Measurements from ENCODE around the gene DRICH1.
"Not testable (repeated sequence)": the region's sequence is repeated elsewhere in the genome, so short reads cannot be mapped to it uniquely, and the experiment has no call there.

DRICH1 gene

GRCh38 chr22:23632178-23632577, at the start of gene DRICH1:
TSS of gene DRICH1 (minus strand) at chr22:23632321. CDS start at chr22:23632023, 298 bp downstream.
- no peak for DNase-seq (ENCODE audit: low read depth, low spot score)

DNA sequence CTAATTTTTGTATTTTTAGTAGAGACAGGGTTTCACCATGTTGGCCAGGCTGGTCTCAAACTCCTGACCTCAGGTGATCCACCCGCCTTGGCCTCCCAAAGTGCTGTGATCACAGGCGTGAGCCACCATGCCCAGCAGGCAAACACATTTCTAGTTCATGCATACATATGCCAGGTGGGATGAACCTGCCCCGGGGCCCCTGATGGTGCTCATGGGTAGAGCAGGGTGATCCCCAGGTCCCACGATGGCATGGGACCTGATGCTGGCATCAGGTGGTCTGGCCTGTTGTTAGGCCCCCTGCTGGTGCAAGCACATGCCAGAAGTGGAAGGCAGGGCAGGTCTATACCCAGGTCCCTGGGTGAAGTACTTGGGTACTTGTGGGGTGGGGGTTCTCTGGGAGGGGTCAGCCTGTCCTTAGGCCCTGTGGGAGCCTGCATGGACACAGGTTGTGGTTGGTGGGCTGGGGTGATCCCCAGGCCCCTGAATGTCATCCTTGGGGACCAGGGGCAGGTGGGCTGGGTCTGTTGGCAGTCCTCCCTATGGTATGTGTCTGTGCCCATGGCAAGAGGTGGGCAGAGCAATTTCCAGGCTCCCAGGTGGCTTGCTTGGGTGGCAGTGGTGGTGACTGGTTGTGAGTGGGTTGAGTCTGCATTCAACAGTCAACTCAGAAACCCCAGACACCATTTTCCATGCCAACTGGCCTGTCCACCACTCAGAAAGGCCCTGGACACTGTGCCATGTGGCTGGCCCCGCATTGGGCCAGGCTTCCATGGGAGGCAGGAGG, 49.1 kb upstream of the DRICH1 start:
- DNase-seq (ENCODE audit: low read depth, low spot score) = no peak

DNA sequence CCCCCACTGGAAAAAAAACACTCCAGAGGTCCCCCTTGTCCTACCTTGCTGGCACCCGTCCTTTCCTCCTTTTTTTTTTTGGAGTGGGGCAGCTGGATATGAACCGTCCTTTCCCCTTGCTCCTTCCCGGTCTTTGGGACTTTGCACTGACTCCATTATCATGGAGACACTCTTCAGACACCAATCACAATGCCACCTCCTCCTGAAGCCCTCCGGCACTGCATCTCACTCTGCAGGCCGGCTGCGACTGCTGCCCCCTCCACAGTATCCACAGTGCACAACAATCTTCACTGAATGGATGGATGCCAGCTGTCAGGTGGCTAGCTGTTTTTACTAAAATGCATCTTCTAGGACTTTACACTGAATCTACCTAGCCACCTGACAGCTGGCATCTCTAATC, 46.0 kb upstream of the DRICH1 start:
- DNase-seq (ENCODE audit: low read depth, low spot score) = no peak

DNA sequence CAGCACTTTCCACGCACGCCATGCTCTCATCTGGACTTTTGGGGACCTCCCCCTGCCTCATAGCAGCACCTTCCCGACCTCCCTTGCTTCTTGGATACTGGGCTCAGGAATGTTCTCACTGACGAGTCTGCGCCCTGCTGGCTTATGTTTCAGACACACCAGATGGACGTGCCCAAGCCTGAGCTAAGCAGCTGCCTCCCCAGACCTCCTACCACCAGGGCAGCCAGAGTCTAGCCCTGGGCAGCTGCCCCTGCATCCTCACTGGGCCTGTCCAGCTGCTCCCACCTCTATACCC, 45.5 kb upstream of the DRICH1 start:
- DNase-seq (ENCODE audit: low read depth, low spot score) = no peak

GRCh38 chr22:23676841-23677700, 45.0 kb upstream of the DRICH1 start:
- not testable (repeated sequence) for DNase-seq (ENCODE audit: low read depth, low spot score)

DNA sequence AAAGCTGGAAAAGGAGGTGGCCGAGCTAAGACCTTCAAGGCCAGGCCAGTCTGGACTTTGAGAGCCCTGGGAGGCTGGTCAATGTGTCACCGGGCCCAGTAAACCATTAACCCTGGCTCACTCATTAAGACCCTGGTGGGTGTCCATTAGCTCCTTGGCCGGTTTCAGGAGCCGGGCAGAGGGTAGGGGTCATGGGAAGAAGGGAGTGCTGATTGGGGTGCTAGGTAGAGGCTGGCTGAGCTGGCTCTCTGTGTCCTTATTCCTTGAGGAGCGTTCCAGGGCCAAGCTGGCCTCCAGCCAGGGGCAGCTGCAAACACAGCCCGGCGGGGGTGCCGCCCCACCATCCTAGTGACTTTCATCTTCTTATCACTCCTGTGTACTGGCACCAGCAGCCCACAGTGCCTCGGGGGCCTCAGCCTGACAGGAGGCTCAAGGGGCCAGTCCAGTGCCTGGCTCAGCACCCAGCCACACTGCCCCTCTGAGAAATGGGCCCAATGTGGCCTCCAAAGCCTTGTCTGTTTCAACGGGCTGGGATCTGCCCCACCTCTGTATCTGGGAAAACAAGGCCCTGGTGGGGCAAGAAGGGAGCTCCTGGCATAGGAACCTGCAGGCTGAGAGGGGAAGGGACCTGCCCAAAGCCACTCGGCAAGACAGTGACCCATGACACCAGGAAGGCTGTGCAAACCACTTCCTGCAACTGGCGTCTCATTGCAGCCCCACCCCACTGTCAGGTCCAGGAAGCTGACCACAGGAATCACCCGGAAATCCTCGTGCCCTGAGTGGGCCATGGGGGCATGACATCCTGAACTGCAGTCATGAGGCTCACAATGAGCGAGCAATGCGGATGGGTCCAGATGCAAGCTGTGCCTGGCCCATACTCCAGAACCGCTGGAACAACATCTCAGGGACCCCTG, 43.6 kb upstream of the DRICH1 start:
- DNase-seq (ENCODE audit: low read depth, low spot score) = no peak

- not testable (repeated sequence) for DNase-seq (ENCODE audit: low read depth, low spot score)
Measured at GRCh38 chr22:23674886-23675501, 42.9 kb upstream of the DRICH1 start.

- no peak for DNase-seq (ENCODE audit: low read depth, low spot score)
Measured at GRCh38 chr22:23673826-23674690, 41.9 kb upstream of the DRICH1 start.

DNA sequence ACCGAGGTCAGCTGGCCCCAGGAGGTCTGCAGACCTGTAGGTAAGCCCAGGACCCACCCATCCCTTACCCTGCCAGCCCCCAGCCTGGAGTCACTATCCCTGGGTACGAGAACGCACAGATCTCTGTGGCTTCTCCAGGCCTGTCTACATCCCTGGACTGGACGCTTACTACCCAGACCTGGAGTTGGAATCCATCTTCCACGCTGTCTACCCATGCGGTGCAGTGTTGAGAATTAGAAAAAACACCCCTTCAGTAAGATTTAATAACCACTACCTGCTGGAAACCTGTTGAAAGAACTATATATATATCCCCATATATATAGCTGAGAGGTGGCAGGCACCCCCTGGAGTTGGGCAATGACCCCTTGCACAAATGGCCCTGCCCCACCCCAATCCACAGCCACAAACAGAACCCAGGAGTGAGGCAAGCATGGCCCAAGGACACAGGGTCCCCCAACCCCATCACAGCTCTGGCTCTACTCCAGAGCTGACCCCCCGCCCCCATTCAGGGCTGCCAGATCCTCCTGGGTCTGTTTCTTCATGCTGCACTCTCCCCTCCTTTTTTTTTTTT, 41.0 kb upstream of the DRICH1 start:
- DNase-seq (ENCODE audit: low read depth, low spot score) = no peak

- not testable (repeated sequence) for DNase-seq (ENCODE audit: low read depth, low spot score)
Measured at GRCh38 chr22:23672307-23673049, 40.4 kb upstream of the DRICH1 start.

DNA sequence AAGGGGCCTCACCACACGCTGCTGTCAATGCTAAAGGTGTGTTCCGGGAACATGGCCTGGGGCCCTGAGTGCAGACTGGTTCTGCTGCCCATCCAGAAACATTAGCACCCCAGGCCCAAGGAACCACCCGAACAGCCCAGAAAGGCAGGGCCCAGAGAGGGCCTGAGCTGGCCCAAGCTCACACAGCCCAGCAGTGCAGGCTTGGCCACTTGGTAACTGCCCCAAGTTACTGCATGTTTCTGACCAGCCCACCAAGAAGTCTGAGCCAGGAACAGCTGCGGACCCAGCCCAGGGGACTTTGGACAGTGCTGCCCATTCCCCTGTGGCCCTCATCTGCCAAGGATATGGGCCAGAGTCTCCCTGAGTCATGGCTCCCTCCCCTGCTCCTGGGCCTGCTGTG, 39.3 kb upstream of the DRICH1 start:
- DNase-seq (ENCODE audit: low read depth, low spot score) = not testable (repeated sequence)

- no peak for DNase-seq (ENCODE audit: low read depth, low spot score)
Measured at GRCh38 chr22:23670378-23671295, 38.5 kb upstream of the DRICH1 start.

DNA sequence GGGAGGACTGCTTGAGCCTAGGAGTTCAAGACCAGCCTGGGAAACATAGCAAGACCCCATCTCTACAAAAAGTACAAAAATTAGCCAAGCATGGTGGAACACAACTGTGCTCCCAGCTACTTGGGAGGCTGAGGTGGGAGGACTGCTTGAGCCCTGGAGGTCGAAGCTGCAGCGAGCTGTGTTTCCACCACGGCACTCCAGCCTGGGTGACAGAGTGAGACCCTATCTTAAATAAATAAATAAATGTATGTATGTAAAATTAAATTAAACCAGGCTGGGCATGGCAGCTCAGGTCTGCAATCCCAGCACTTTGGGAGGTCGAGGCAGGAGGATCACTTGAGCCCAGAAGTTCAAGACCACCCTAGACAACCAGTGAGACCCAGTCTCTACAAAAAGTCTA, 28.3 kb upstream of the DRICH1 start:
- DNase-seq (ENCODE audit: low read depth, low spot score) = not testable (repeated sequence)

- no peak for DNase-seq (ENCODE audit: low read depth, low spot score)
Measured at GRCh38 chr22:23657727-23658126, 25.6 kb upstream of the DRICH1 start.

- DNase-seq (ENCODE audit: low read depth, low spot score) = no peak
Measured at GRCh38 chr22:23655891-23656475, 23.9 kb upstream of the DRICH1 start.

DNA sequence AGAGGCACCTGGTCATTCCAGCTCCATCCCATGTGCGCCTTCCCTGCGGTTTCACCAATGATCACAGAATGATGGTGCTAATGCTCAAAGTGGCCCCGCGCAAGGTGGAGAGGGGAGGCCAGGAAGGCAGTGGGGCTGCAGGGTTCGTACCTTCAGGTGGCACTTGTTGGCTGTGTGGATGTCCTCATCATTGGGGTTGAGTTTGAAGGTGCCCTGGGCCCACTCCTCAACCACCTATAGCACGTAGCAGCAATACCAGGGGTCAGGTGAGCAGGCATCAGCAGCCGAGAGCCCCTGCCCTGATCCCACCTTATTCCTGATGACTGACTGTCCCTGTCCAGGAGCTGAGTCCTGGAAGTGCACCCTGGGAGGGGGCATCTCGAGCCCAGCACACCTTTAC, 20.6 kb upstream of the DRICH1 start:
- DNase-seq (ENCODE audit: low read depth, low spot score) = no peak

DNA sequence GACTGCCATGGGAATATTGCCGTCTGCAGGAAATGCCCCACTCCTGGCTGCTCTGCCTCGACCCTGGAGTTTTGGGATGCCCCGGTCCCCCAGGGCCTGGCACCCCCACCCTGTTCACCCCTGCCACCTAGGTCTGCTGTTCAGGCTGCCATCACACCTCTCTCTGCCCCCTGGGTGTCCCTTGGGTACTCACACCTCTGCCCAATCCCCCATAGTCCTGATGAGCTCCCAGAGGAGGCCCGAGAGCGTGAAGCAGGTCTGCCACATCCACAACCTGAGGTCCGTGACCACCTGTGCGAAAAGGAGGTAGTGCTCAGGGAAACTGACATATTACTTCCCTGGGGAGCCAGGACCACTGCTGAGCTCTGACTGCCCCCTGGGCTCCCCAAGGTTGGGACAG, 20.2 kb upstream of the DRICH1 start:
- DNase-seq (ENCODE audit: low read depth, low spot score) = no peak

DNA sequence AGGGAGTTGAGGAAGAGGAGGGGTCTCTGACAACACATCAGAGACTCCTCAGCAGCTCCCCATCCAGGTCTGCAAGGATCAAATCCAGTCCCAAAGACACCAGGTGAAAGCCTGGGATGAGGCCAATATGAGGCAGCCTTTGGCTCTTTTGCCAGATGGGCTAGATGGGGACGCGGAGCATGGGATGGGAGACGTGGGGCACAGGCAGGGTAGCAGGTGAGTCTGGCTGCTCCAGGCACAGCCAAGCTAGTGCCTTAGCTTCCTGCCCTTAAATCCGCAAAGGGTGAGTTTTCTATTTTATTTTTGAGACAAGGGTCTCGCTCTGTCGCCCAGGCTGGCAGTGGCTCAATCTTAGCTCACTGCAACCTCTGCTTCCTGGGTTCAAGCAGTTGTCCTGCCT, 19.6 kb upstream of the DRICH1 start:
- DNase-seq (ENCODE audit: low read depth, low spot score) = no peak

Data from astrocyte of the hippocampus (primary cell).